ENCODE measurements around the gene ZC3H6. TPM values are rescaled to one million over a fixed set of nuclear protein-coding genes. Genes with fewer than 3 reads are reported as not detected.
A peak's percentile ranks its signal among the peaks of the same experiment; 100 is the strongest.

The ZC3H6 gene
- total and polyA plus RNA-seq, 2 of the 13 experiments (the other 11 are each of a cell fraction or from before 2014, with no cell fraction given) = 0.71 to 0.93 TPM

GRCh38 chr2:112275311-112275886, at the start of gene ZC3H6 (continued):
- TF ChIP-seq ZNF605 (CRISPR knock-in tag; IDR thresholded peaks at IDR 0.05) = peak; percentile 93; the same call in 1 of the 2 replicates
- peak; percentile 81; the same call in 1 of the 2 replicates for TF ChIP-seq ZNF546 (CRISPR knock-in tag; conservative IDR thresholded peaks at IDR 0.05)
- TF ChIP-seq, protein P1, sequence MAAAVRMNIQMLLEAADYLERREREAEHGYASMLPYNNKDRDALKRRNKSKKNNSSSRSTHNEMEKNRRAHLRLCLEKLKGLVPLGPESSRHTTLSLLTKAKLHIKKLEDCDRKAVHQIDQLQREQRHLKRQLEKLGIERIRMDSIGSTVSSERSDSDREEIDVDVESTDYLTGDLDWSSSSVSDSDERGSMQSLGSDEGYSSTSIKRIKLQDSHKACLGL (CRISPR knock-in tag; IDR thresholded peaks at IDR 0.05) = peak; percentile 94
- peak; percentile 99 for TF ChIP-seq ZNF34 (CRISPR knock-in tag; IDR thresholded peaks at IDR 0.05; ENCODE audit: borderline replicate concordance)
- peak; percentile 88 for TF ChIP-seq ZNF574 (CRISPR knock-in tag; IDR thresholded peaks at IDR 0.05)
- TF ChIP-seq CCDC6 (CRISPR knock-in tag; IDR thresholded peaks at IDR 0.05) = no peak; the same call in 1 of the 2 replicates
- TF ChIP-seq NFATC3 (CRISPR knock-in tag; IDR thresholded peaks at IDR 0.05) = peak; percentile 27; the same call in 1 of the 2 replicates
- peak; percentile 96; the same call in 1 of the 2 replicates for TF ChIP-seq ZNF343 (CRISPR knock-in tag; IDR thresholded peaks at IDR 0.05)
- peak; percentile 99 for TF ChIP-seq KDM2A (CRISPR knock-in tag; IDR thresholded peaks at IDR 0.05; ENCODE audit: borderline replicate concordance, low read depth)
- peak; percentile 85 for TF ChIP-seq HNRNPLL (IDR thresholded peaks at IDR 0.05; ENCODE audit: low read depth, low read length, poor library complexity, severe bottlenecking)
- TF ChIP-seq ZNF644 (CRISPR knock-in tag; IDR thresholded peaks at IDR 0.05; ENCODE audit: low read depth) = peak; percentile 81
- TF ChIP-seq SYNCRIP (IDR thresholded peaks at IDR 0.05; ENCODE audit: insufficient read depth, low read depth, low read length) = no peak
- TF ChIP-seq REPIN1 (CRISPR knock-in tag; IDR thresholded peaks at IDR 0.05; ENCODE audit: borderline replicate concordance, low read depth) = peak; percentile 95
- peak; percentile 99 for TF ChIP-seq MED8 (CRISPR knock-in tag; IDR thresholded peaks at IDR 0.05; ENCODE audit: insufficient replicate concordance)
- peak; percentile 56; the same call in 1 of the 2 replicates for TF ChIP-seq KLF13 (CRISPR knock-in tag; IDR thresholded peaks at IDR 0.05)
- TF ChIP-seq HNRNPUL1 (IDR thresholded peaks at IDR 0.05; ENCODE audit: low read depth, low read length) = peak; percentile 91
- TF ChIP-seq ZNF382 (CRISPR knock-in tag; IDR thresholded peaks at IDR 0.05; ENCODE audit: borderline replicate concordance) = no peak; the same call in 1 of the 2 replicates
- peak; percentile 96 for TF ChIP-seq MXD3 (CRISPR knock-in tag; IDR thresholded peaks at IDR 0.05)
- TF ChIP-seq ZC3H13 (CRISPR knock-in tag; IDR thresholded peaks at IDR 0.05) = peak; percentile 94
- TF ChIP-seq SNAI1 (CRISPR knock-in tag; IDR thresholded peaks at IDR 0.05; ENCODE audit: borderline replicate concordance) = peak; percentile 93; the same call in 1 of the 2 replicates
- TF ChIP-seq ARNT (IDR thresholded peaks at IDR 0.05) = no peak
- TF ChIP-seq ZFX (CRISPR knock-in tag; IDR thresholded peaks at IDR 0.05; ENCODE audit: low read depth) = peak; percentile 91
- no peak; the same call in 1 of the 2 replicates for TF ChIP-seq RORA (CRISPR knock-in tag; IDR thresholded peaks at IDR 0.05)
- peak; percentile 87 for TF ChIP-seq MED1 (CRISPR knock-in tag; IDR thresholded peaks at IDR 0.05)
- TF ChIP-seq RFX3 (CRISPR knock-in tag; IDR thresholded peaks at IDR 0.05) = 0 out of 2 replicates have a peak, but pooled peaks have one; percentile 3
- peak; percentile 81; the same call in 1 of the 2 replicates for TF ChIP-seq ZNF766 (CRISPR knock-in tag; IDR thresholded peaks at IDR 0.05; ENCODE audit: borderline replicate concordance)
- peak; percentile 100 for TF ChIP-seq PCBP1 (IDR thresholded peaks at IDR 0.05; ENCODE audit: borderline replicate concordance, low read depth, low read length)
